IPS-15b (cell line): ENCODE results near the gene SETD5.
"Not testable (repeated sequence)": the region's sequence is repeated elsewhere in the genome, so short reads cannot be mapped to it uniquely, and the experiment has no call there.

Source experiments
- H3K27me3 ChIP-seq: one replicate; pipeline ENCODE4 v1.6.1; 2013; ENCODE audit warnings: low read length; ENCODE audit not compliant: control insufficient read depth, insufficient read depth
- H3K36me3 ChIP-seq: one replicate; pipeline ENCODE4 v1.6.1; 2013; ENCODE audit warnings: low read length; ENCODE audit not compliant: control insufficient read depth, insufficient read depth
- H3K4me1 ChIP-seq: one replicate; pipeline ENCODE4 v1.6.1; 2013; ENCODE audit warnings: mild to moderate bottlenecking, low read length; ENCODE audit not compliant: control insufficient read depth, insufficient read depth
- H3K4me3 ChIP-seq: one replicate; pipeline ENCODE4 v1.5.1; 2013; ENCODE audit warnings: low read depth, low read length
- H3K9ac ChIP-seq: one replicate; pipeline ENCODE4 v1.6.1; 2013; ENCODE audit warnings: low read depth, mild to moderate bottlenecking, low read length
- H3K9me3 ChIP-seq: one replicate; pipeline ENCODE4 v1.6.1; 2013; ENCODE audit warnings: mild to moderate bottlenecking, low read length; ENCODE audit not compliant: control insufficient read depth, insufficient read depth

SETD5 gene

DNA sequence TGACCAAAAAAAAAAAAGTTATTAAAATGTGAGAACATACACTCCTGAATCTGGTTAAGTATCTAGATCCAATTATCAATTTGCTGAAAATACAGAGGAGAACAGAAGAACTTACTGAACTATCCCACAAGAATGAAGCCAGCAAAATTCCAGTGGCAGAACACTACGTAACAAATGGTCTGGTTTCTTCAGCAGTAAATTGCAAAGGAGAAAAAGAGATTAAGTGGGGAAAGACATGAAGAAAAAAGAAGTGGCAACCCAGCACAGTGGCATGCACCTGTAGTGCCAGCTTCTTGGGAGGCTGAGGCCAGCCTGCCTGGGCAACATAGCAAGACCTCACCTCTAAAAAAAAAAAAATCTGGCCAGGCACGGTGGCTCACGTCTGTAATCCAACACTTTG, 94.1 kb downstream of the SETD5 start:
- H3K27me3 ChIP-seq = peaks cover 40% of the 10 kb centered on the region
- H3K9me3 ChIP-seq = no peaks in the 10 kb centered on the region
- no peaks in the 10 kb centered on the region for H3K36me3 ChIP-seq
- no peak overlapping the region for H3K4me3 ChIP-seq
- no peaks in the 10 kb centered on the region for H3K4me1 ChIP-seq
- no peak overlapping the region for H3K9ac ChIP-seq

DNA sequence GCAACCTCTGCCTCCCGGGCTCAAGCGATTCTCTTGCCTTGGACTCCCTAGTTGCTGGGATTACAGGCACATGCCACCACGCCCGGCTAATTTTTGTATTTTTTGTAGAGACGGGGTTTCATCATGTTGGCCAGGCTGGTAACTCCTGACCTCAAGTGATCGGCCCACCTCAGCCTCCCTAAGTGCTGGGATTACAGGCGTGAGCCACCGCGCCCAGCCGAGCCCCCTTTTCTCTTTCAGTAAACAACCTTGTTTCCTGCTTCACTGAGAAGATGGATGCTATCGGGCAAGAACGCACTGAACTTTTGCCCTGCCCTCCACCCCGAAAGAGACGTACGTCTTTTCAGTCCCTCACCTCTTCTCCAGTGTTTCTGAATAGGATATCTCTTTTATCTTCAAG, 96.6 kb downstream of the SETD5 start:
- H3K4me3 ChIP-seq, H3K4me1 ChIP-seq, H3K9ac ChIP-seq, H3K9me3 ChIP-seq, H3K36me3 ChIP-seq: not testable (repeated sequence)
- H3K27me3 ChIP-seq = peaks cover 51% of the 10 kb centered on the region

- H3K9ac ChIP-seq = no peak overlapping the region
- no peak overlapping the region for H3K4me3 ChIP-seq
- H3K36me3 ChIP-seq = no peaks in the 10 kb centered on the region
- H3K9me3 ChIP-seq = no peaks in the 10 kb centered on the region
- H3K27me3 ChIP-seq = peaks cover 50% of the 10 kb centered on the region
- no peaks in the 10 kb centered on the region for H3K4me1 ChIP-seq
Observed at GRCh38 chr3:9496893-9497292, 99.5 kb downstream of the SETD5 start.

DNA sequence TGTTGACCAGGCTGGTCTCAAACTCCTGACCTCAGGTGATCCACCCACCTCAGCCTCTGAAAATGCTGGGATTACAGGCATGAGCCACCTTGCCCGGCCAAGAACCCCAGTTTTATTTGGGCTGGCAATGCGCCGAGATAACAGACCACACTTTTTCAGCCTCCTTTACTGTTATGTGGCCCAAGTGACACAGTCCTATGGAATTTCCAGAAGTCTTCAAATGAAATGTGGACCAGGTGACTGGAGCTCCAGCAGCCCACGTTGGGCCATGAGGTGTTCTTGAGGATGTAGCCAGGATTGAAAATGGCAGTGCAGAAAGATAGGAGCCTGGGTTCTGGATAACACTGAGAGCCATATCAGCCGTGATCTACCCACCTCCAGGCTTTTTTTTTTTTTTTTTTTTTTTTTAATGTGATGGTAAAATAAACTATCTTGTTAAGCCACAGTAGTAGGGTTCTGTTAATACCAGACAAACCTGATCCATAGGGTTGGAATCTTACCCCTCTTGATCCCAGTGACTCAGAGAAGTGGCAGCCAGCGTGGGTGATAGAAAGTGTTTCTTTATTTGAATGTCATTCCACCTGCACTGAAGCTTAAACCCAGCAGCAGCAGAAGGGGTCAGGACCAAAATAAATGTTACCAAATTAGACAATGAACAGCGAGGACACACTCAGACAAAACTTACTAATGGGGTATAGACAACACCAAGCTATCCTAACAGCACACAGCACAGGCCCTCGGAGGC, 100.6 kb downstream of the SETD5 start:
- Histone ChIP-seq H3K9me3 (no peaks in the 10 kb centered on the region), H3K9ac (no peak overlapping the region), H3K4me1 (no peaks in the 10 kb centered on the region), H3K27me3 (peaks cover 40% of the 10 kb centered on the region), H3K36me3 (no peaks in the 10 kb centered on the region), H3K4me3 (no peak overlapping the region)

DNA sequence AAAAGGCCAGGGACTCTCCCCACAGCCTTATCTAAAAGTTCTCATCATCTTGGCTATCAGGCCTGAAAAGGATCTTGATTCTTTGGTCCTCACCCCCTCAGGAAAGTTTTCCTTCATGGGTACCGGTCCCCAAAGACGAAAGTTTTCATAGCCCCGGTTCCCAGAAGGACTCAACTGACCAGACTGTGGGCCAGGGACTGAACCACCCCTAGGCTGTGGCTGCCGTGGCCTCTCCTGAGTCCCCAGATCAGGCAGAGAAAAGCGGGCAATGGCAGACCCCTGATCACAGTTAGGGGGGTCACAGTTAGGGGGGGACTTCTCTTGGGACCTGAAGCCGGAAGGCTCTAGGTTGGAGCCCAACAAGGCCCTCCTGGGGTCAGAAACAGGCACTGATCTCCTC, 101.4 kb downstream of the SETD5 start:
- H3K9me3 ChIP-seq = no peaks in the 10 kb centered on the region
- no peak overlapping the region for H3K9ac ChIP-seq
- H3K36me3 ChIP-seq = no peaks in the 10 kb centered on the region
- peaks cover 34% of the 10 kb centered on the region for H3K27me3 ChIP-seq
- no peaks in the 10 kb centered on the region for H3K4me1 ChIP-seq
- H3K4me3 ChIP-seq = no peak overlapping the region

GRCh38 chr3:9499455-9500107, 102.2 kb downstream of the SETD5 start:
- Histone ChIP-seq H3K9me3 (no peaks in the 10 kb centered on the region), H3K27me3 (peaks cover 28% of the 10 kb centered on the region), H3K4me1 (no peaks in the 10 kb centered on the region), H3K9ac (no peak overlapping the region), H3K36me3 (no peaks in the 10 kb centered on the region), H3K4me3 (peak overlapping the region; percentile 70)

DNA sequence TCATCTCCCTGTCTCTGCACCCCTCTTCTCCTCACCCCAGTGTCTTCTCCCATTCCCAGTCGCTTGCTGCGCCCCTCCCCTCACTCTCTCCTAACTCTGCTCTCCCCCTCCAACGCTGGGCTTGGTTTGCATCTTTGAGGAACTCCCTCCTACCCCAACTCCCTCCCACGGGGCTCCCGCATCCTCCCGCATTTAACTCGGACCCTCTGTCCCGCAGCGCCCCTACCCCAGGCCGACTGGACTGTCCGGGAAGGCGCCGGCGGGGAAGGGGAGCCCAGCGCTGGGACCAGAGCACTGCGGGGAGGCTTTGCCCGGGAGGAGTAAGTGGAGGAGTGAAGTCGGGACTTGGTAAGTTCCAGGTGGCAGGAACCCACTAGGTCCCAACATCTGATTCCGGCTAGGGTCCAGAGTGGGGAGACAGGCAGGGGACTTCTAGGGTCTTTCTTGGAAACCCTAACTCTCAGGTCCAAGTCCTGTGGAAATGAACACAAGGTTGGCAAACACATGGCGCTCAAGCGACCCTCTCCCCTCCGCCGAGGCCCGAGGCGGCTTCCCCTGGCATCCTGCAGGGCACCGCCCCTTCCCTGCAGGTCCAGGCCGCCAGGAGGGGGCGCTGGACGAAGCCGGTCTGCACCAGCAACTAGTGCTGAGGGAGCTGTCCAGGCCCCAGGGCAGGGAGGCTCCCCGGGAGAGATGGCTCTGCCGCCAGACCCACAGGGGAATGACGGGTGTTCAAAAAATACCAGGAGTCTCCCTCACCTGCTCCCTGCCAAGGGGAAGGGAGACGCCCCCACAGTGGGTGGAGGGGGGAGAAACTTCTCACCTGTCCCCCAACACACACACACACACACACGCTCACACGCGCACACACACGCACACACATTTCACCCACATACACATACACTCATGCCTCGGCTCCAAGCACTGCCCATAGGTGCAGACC, 103.0 kb downstream of the SETD5 start:
- H3K9ac ChIP-seq = no peak overlapping the region

GRCh38 chr3:9501226-9501625, 103.8 kb downstream of the SETD5 start:
- no peak overlapping the region for H3K9ac ChIP-seq
- no peaks in the 10 kb centered on the region for H3K36me3 ChIP-seq
- no peak overlapping the region for H3K4me3 ChIP-seq
- peaks cover 21% of the 10 kb centered on the region for H3K27me3 ChIP-seq
- H3K9me3 ChIP-seq = no peaks in the 10 kb centered on the region
- H3K4me1 ChIP-seq = no peaks in the 10 kb centered on the region

More for the DNA sequence above, 103.0 kb downstream of the SETD5 start:
- H3K27me3 ChIP-seq = peaks cover 21% of the 10 kb centered on the region
- no peaks in the 10 kb centered on the region for H3K9me3 ChIP-seq
- peak overlapping the region; percentile 70 for H3K4me3 ChIP-seq
- H3K4me1 ChIP-seq = no peaks in the 10 kb centered on the region
- no peaks in the 10 kb centered on the region for H3K36me3 ChIP-seq

- Histone ChIP-seq H3K9ac (no peak overlapping the region), H3K9me3 (no peaks in the 10 kb centered on the region), H3K27me3 (peaks cover 13% of the 10 kb centered on the region), H3K36me3 (no peaks in the 10 kb centered on the region), H3K4me3 (no peak overlapping the region), H3K4me1 (no peaks in the 10 kb centered on the region)
Observed at GRCh38 chr3:9503283-9503682, 105.9 kb downstream of the SETD5 start.

GRCh38 chr3:9507586-9508578, 110.5 kb downstream of the SETD5 start:
- Histone ChIP-seq H3K9ac (no peak overlapping the region), H3K9me3 (no peaks in the 10 kb centered on the region)

DNA sequence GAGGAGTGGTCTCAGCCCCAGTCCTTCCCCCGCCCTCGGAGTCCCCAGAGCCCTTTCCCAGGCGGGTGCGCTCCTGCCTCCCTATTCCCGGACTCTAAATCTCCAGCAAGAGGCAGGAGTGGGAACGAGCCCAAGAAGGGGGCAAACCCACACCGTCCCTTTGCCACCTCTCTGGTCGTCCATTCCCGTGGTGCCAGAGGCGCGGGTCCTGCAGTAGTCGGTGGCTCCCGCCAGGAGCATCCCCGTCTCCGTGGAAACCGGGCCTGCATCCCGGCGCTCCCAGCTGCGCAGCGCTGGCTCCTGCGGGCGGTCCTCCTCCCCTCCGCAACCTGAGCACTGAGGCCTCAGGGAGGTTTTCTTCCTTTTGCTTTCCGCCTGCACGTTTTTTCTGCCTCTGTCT, 111.4 kb downstream of the SETD5 start:
- no peaks in the 10 kb centered on the region for H3K4me1 ChIP-seq
- no peaks in the 10 kb centered on the region for H3K36me3 ChIP-seq
- peaks cover 18% of the 10 kb centered on the region for H3K27me3 ChIP-seq
- H3K9ac ChIP-seq = no peak overlapping the region
- H3K4me3 ChIP-seq = no peak overlapping the region
- H3K9me3 ChIP-seq = no peaks in the 10 kb centered on the region

More at GRCh38 chr3:9507586-9508578, 110.5 kb downstream of the SETD5 start:
- Histone ChIP-seq H3K4me1 (no peaks in the 10 kb centered on the region), H3K36me3 (no peaks in the 10 kb centered on the region), H3K4me3 (no peak overlapping the region), H3K27me3 (peaks cover 18% of the 10 kb centered on the region)
